ENCODE measurements around the gene CRACDL.

DNA sequence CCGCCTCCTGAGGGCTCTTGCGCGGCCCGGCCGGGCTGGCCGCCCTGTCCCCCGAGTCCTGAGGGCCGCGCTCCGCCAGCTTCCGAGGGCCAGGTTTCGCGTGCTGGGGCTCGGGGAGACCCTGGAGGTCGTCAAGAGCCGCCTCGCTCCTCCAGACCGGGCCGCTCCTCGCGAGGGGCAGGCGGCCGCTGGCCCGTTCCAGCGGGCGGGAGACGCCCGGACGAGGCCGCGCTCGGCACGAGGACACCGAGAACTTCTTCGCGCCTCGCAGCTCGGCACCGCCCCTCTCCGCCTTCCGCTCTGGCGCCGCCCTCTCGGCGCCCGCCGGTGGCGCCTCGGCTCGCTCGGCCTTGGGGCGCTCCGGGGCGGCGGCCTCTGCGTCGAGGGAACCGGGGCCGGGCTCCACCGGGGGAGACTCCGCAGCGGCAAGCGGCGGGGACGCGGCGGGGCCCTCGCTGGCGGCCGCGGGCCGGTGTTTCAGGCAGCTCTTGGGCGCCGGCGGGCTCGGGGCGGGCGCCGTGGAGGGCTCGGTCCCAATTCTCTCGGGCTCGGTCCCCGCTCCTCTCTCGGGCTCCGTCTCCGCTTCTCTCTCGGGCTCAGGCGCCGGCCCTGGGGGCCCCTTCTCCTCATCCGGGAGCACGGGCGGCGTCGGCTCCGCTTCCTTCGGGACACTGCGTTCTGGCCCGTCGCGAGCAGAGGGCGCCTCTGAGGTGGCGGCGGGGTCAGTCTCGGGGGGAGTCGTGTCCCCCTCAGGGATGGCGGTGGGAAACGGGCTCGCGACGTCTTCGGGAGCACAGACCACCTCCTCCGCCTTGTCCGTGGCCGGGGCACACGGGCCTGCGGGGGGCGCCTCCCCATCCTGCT lies 113.5 kb downstream of the CRACDL start:
- TF ChIP-seq PPARA (CRISPR knock-in tag; IDR thresholded peaks at IDR 0.05; ENCODE audit: borderline replicate concordance) (no peak), ZC3H10 (CRISPR knock-in tag; IDR thresholded peaks at IDR 0.05) (no peak), CREB5 (CRISPR knock-in tag; IDR thresholded peaks at IDR 0.05; ENCODE audit: low read depth) (no peak), ISL1 (CRISPR knock-in tag; IDR thresholded peaks at IDR 0.05) (no peak), OSR1 (CRISPR knock-in tag; IDR thresholded peaks at IDR 0.05) (no peak), TCF4 (CRISPR knock-in tag; IDR thresholded peaks at IDR 0.05; ENCODE audit: borderline replicate concordance) (no peak), ZFP3 (CRISPR knock-in tag; IDR thresholded peaks at IDR 0.05) (no peak), RARB (CRISPR knock-in tag; IDR thresholded peaks at IDR 0.05) (no peak), ESRRG (CRISPR knock-in tag; IDR thresholded peaks at IDR 0.05) (no peak), ARNTL (CRISPR knock-in tag; IDR thresholded peaks at IDR 0.05; ENCODE audit: borderline replicate concordance, low read depth) (no peak), ZFP30 (CRISPR knock-in tag; IDR thresholded peaks at IDR 0.05) (no peak), SNAI2 (CRISPR knock-in tag; IDR thresholded peaks at IDR 0.05) (no peak), CSDC2 (CRISPR knock-in tag; IDR thresholded peaks at IDR 0.05) (no peak)
- TF ChIP-seq, protein P1, sequence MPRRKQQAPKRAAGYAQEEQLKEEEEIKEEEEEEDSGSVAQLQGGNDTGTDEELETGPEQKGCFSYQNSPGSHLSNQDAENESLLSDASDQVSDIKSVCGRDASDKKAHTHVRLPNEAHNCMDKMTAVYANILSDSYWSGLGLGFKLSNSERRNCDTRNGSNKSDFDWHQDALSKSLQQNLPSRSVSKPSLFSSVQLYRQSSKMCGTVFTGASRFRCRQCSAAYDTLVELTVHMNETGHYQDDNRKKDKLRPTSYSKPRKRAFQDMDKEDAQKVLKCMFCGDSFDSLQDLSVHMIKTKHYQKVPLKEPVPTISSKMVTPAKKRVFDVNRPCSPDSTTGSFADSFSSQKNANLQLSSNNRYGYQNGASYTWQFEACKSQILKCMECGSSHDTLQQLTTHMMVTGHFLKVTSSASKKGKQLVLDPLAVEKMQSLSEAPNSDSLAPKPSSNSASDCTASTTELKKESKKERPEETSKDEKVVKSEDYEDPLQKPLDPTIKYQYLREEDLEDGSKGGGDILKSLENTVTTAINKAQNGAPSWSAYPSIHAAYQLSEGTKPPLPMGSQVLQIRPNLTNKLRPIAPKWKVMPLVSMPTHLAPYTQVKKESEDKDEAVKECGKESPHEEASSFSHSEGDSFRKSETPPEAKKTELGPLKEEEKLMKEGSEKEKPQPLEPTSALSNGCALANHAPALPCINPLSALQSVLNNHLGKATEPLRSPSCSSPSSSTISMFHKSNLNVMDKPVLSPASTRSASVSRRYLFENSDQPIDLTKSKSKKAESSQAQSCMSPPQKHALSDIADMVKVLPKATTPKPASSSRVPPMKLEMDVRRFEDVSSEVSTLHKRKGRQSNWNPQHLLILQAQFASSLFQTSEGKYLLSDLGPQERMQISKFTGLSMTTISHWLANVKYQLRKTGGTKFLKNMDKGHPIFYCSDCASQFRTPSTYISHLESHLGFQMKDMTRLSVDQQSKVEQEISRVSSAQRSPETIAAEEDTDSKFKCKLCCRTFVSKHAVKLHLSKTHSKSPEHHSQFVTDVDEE (CRISPR knock-in tag; IDR thresholded peaks at IDR 0.05) = no peak

Measured in SK-N-SH treated with all-trans-retinoic acid at 6 μM for 48 hours (cell line).